Caco-2 (cell line): ENCODE data around the gene CEP83. TPM values are rescaled to one million over a fixed set of nuclear protein-coding genes. Genes with fewer than 3 reads are reported as not detected.

ENCODE experiments used
- BruUV-seq: library from RNA; stranded (reverse); fragments of 400-500 nt; replicated peaks from 2 replicates; lab custom pipeline; 2021; lab: Mats Ljungman, UMichigan
- CTCF ChIA-PET: fragments of 300-600 bp; sonication (Branson Sonifier 250); formaldehyde crosslinking; loops from one replicate; lab custom pipeline; 2022; ENCODE audit warnings: antibody characterized with exemption; lab: Charles Lee
- POLR2A ChIA-PET: fragments of 300-600 bp; sonication (Branson Sonifier 250); formaldehyde crosslinking; loops from one replicate; lab custom pipeline; 2022; ENCODE audit warnings: antibody characterized with exemption; lab: Charles Lee
- DNase-seq, 2 experiments: peaks; one replicate each; pipeline versions ENCODE4 v3.0.0 to v3.0.0-alpha.2; 2020 to 2022
- H3K27me3 ChIP-seq: replicated peaks from 2 replicates; pipeline ENCODE4 v1.6.0; 2011; ENCODE audit warnings: low read length; ENCODE audit not compliant: control insufficient read depth, insufficient read depth
- H3K36me3 ChIP-seq: 2 replicates; pipeline ENCODE4 v1.5.1; 2011; ENCODE audit warnings: low read length; ENCODE audit not compliant: control insufficient read depth, insufficient read depth
- H3K4me1 ChIP-seq: fragments of 250-450 bp; sonication (Bioruptor Pico); 2 replicates; pipeline ENCODE4 v1.5.1; 2020; ENCODE audit warnings: mild to moderate bottlenecking
- H3K4me3 ChIP-seq: 2 replicates; pipeline ENCODE4 v1.5.1; 2011; ENCODE audit warnings: low read depth, mild to moderate bottlenecking, control low read depth, low read length
- H3K9me3 ChIP-seq: fragments of 250-450 bp; sonication (Bioruptor Pico); 2 replicates; pipeline ENCODE4 v1.5.1; 2020; ENCODE audit warnings: mild to moderate bottlenecking, moderate library complexity
- H3K27ac Mint-ChIP-seq: one replicate; pipeline ENCODE4 v1.8.0; 2022; ENCODE audit warnings: mixed read lengths; ENCODE audit not compliant: unreplicated experiment
- H3K27me3 Mint-ChIP-seq: one replicate; pipeline ENCODE4 v1.8.0; 2022; ENCODE audit warnings: mixed read lengths; ENCODE audit not compliant: insufficient read depth, unreplicated experiment
- H3K36me3 Mint-ChIP-seq: one replicate; pipeline ENCODE4 v1.8.0; 2022; ENCODE audit warnings: mild to moderate bottlenecking, mixed read lengths; ENCODE audit not compliant: insufficient read depth, unreplicated experiment
- H3K4me1 Mint-ChIP-seq: one replicate; pipeline ENCODE4 v1.8.0; 2022; ENCODE audit warnings: low read depth, mixed read lengths; ENCODE audit not compliant: unreplicated experiment
- H3K4me3 Mint-ChIP-seq: one replicate; pipeline ENCODE4 v1.8.0; 2022; ENCODE audit warnings: mild to moderate bottlenecking, moderate library complexity, mixed read lengths; ENCODE audit not compliant: unreplicated experiment
- H3K9me3 Mint-ChIP-seq: one replicate; pipeline ENCODE4 v1.8.0; 2022; ENCODE audit warnings: mixed read lengths; ENCODE audit not compliant: unreplicated experiment
- intact Hi-C: fragments of 100-400 bp; cut with micrococcal nuclease; formaldehyde crosslinking; loops from one replicate; pipeline ENCODE4 v1.10.0; 2022; ENCODE audit not compliant: unreplicated experiment
- total RNA-seq: library from RNA; stranded (reverse); gene quantifications from 2 replicates; pipeline ENCODE4 v1.2.3, GENCODE V29; 2022
- TF ChIP-seq, protein P1 (sequence below), 2 experiments: fragments of 200-600 bp in 1 of 2; IDR thresholded peaks; 1 replicate in 1 of 2; 2 replicates in 1 of 2; pipeline versions ENCODE4 v1.5.1 to v1.8.0; 2011 to 2022; ENCODE audit warnings: antibody characterized with exemption in 1 of 2, control low read depth in 1 of 2, inconsistent platforms in 1 of 2, low read depth in 1 of 2, low read length in 1 of 2, mild to moderate bottlenecking in 1 of 2, moderate library complexity in 1 of 2; ENCODE audit not compliant: insufficient read depth in 1 of 2, severe bottlenecking in 1 of 2, unreplicated experiment in 1 of 2

Gene CEP83
- total RNA-seq, 1 experiment from 2014 or later = 23.3 TPM

DNA sequence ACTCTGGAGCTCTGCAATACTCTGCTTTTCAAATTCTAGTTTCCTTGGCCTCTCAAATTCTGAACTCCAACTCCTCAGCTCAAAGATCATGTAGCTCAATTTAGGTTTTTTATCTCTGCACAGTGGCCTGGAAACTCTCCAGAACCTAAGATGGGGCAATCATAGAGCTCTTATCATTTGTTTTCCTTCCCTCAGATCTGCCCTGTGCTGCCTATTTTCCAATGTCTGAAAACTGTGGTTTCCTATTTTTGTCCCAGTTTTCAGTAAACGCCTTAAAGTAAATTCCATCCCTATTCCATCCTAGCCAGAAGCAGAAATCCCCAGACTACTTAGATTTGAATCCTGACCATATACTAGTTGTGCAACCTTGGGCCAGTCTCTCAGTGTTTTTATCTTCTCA lies 73.2 kb downstream of the CEP83 start:
- Histone ChIP-seq H3K36me3 (no peaks in the 10 kb centered on the region), H3K4me3 (no peak overlapping the region), H3K27me3 (no peaks in the 10 kb centered on the region), H3K4me1 (no peaks in the 10 kb centered on the region), H3K9me3 (no peaks in the 10 kb centered on the region)
- ChIA-PET POLR2A (no interaction called here), CTCF (interaction anchor here (0.6 kb wide), 1 partner anchor 15 kb away, joined by 3 read pairs; no protein-coding TSS in a partner anchor)
- H3K4me1 Mint-ChIP-seq = no peaks in the 10 kb centered on the region
- H3K9me3 Mint-ChIP-seq = peaks cover 13% of the 10 kb centered on the region
- DNase-seq = no peak
- TF ChIP-seq, protein P1, sequence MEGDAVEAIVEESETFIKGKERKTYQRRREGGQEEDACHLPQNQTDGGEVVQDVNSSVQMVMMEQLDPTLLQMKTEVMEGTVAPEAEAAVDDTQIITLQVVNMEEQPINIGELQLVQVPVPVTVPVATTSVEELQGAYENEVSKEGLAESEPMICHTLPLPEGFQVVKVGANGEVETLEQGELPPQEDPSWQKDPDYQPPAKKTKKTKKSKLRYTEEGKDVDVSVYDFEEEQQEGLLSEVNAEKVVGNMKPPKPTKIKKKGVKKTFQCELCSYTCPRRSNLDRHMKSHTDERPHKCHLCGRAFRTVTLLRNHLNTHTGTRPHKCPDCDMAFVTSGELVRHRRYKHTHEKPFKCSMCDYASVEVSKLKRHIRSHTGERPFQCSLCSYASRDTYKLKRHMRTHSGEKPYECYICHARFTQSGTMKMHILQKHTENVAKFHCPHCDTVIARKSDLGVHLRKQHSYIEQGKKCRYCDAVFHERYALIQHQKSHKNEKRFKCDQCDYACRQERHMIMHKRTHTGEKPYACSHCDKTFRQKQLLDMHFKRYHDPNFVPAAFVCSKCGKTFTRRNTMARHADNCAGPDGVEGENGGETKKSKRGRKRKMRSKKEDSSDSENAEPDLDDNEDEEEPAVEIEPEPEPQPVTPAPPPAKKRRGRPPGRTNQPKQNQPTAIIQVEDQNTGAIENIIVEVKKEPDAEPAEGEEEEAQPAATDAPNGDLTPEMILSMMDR (IDR thresholded peaks at IDR 0.05; ENCODE audit: insufficient read depth in 1 of 2, low read depth in 1 of 2, low read length in 1 of 2, severe bottlenecking in 1 of 2, unreplicated experiment in 1 of 2) = no peak
- no peaks in the 10 kb centered on the region for H3K27me3 Mint-ChIP-seq
- H3K27ac Mint-ChIP-seq = no peak overlapping the region
- no TSS peak for BruUV-seq
- H3K36me3 Mint-ChIP-seq = peaks cover 9% of the 10 kb centered on the region
- intact Hi-C loops = no loop called here
- no peak overlapping the region for H3K4me3 Mint-ChIP-seq

DNA sequence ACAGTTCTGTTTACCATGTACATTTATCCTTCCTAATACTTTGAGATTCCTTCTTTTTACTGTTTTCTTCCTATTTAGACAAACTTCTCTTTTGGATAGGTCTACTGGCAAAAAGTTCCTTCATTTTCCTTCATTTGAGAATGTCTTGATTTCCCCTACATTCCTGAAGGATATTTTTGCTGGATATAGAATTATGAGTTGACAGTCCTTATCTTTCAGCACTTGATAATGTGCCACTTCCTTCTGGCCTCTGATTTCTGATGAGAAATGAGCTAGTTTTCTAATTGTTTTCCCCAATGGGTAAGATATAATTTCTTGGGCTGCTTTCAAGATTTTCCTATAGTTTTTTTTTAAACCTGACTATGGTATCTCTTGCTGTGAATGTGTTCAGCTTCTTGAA lies 75.6 kb downstream of the CEP83 start:
- DNase-seq = no peak
- Mint-ChIP-seq H3K4me1 (no peaks in the 10 kb centered on the region), H3K9me3 (peaks cover 13% of the 10 kb centered on the region), H3K27me3 (no peaks in the 10 kb centered on the region), H3K4me3 (no peak overlapping the region), H3K36me3 (peaks cover 9% of the 10 kb centered on the region), H3K27ac (no peak overlapping the region)
- no TSS peak for BruUV-seq
- TF ChIP-seq, protein P1 (IDR thresholded peaks at IDR 0.05; ENCODE audit: insufficient read depth in 1 of 2, low read depth in 1 of 2, low read length in 1 of 2, severe bottlenecking in 1 of 2, unreplicated experiment in 1 of 2) = no peak
- Histone ChIP-seq H3K27me3 (no peaks in the 10 kb centered on the region), H3K4me3 (no peak overlapping the region), H3K4me1 (no peaks in the 10 kb centered on the region), H3K9me3 (no peaks in the 10 kb centered on the region), H3K36me3 (no peaks in the 10 kb centered on the region)
- ChIA-PET CTCF (no interaction called here), POLR2A (no interaction called here)
- intact Hi-C loops = no loop called here

DNA sequence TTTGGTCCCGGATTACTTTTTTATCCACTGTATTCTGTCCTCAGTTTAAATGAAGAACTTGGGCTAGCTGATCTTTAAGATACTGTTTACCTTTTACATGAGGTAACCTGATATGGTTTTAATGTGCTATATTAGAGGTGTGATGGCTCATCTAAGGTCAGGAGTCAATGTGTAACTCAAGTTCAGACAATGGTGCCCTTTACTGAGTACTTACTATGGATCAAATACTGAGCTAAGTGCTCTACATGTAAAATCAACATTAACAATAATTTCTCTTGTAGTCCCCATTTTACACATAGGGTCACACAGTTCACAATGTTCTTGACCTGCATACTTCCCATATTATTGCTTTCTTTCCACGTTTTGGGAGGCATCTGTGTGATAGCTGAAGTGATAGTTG lies 79.2 kb downstream of the CEP83 start:
- no TSS peak for BruUV-seq
- ChIA-PET CTCF (no interaction called here), POLR2A (no interaction called here)

More for the DNA sequence above, 79.2 kb downstream of the CEP83 start:
- Histone ChIP-seq H3K4me3 (no peak overlapping the region), H3K4me1 (no peaks in the 10 kb centered on the region), H3K36me3 (no peaks in the 10 kb centered on the region), H3K9me3 (no peaks in the 10 kb centered on the region), H3K27me3 (no peaks in the 10 kb centered on the region)
- H3K36me3 Mint-ChIP-seq = peaks cover 14% of the 10 kb centered on the region
- intact Hi-C loops = no loop called here
- no peak overlapping the region for H3K4me3 Mint-ChIP-seq
- peaks cover 13% of the 10 kb centered on the region for H3K9me3 Mint-ChIP-seq
- TF ChIP-seq, protein P1 (IDR thresholded peaks at IDR 0.05; ENCODE audit: insufficient read depth in 1 of 2, low read depth in 1 of 2, low read length in 1 of 2, severe bottlenecking in 1 of 2, unreplicated experiment in 1 of 2) = no peak
- no peaks in the 10 kb centered on the region for H3K4me1 Mint-ChIP-seq
- no peaks in the 10 kb centered on the region for H3K27me3 Mint-ChIP-seq
- DNase-seq = no peak
- H3K27ac Mint-ChIP-seq = no peak overlapping the region
